Mesenteric fat pad (tissue), 1 donor: Measurements from ENCODE around the gene GBP3. TPM values are rescaled to one million over a fixed set of nuclear protein-coding genes. Genes with fewer than 3 reads are reported as not detected.
"Not testable (repeated sequence)": the region's sequence is repeated elsewhere in the genome, so short reads cannot be mapped to it uniquely, and the experiment has no call there.

Experiments used
- DNase-seq: peaks from one replicate; pipeline ENCODE4 v3.0.0-alpha.2; 2020; ENCODE audit warnings: low spot score
- long read RNA-seq: library from polyadenylated mRNA; unstranded; transcript quantifications from one replicate; pipeline ENCODE4 v2.0.0, GENCODE V29; 2020
- total RNA-seq: library from RNA; stranded (reverse); fragmentation: NEBNext Ultra II Directional; extraction: Animal tissue kit (Norgen Biotek cat#: 25700); gene quantifications from one replicate; pipeline ENCODE4 v1.2.1, GENCODE V29; 2021
- donor health status: DM: yes; HTN: yes; CAD: no.

Gene GBP3
- total RNA-seq, result 10.3 TPM
- long read RNA-seq, transcript GBP3-202 (11 exons, 3,067 nt), result major isoform, 7 of 16 reads
- long read RNA-seq, partial matches to known transcripts, result 8 of 16 reads
- long read RNA-seq, other reads (novel, unspliced or antisense), result 0 of 16 reads

- no peak for DNase-seq
These were observed at the start of gene GBP3 for GRCh38 chr1:89022167-89022959. TSS of gene GBP3 (minus strand) at chr1:89022866. CDS start at chr1:89020721, 2,145 bp downstream.

- DNase-seq, result no peak
These were observed 47.8 kb upstream of the GBP3 start for GRCh38 chr1:89070509-89070908.

DNA sequence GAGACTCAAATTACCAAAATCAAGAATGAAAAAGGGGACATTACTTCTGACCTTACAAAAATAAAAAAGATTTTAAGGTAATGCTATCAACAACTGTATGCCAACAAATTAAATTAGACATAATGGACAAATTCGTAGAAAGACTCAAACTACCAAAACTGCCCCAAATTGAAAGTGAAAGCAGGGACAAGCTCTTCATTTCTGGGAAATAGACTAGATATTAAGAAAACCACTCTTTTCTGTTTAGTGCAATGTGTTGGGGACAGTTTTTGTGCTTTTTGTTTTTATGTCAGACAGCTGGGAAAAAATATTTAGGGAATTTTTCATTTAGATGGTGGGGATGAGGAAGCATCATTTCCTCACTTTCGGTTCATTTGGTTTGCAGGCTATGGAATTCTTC lies 47.3 kb upstream of the GBP3 start:
- DNase-seq, result no peak

DNA sequence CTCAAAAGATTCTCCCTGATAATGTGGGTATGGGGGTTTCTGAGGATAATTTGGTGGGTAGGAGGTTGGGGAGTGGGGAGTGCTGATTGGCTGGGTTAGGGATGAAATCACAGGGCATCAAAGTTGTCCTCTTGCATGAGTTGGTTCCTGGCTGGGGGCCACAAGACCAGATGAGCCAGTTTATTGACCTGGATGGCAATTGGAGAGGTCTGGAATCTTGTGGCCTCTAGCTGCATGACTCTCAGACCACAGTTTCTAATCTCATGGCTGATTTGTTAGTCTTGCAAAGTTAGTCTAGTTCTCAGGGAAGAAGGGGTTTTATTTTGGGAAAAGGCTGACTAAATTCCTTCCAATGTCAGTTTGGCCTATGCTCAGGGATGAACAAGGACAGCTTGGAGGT lies 45.6 kb upstream of the GBP3 start:
- no peak for DNase-seq

GRCh38 chr1:89065079-89065868 lies 42.6 kb upstream of the GBP3 start, which contains the start of gene GBP1:
TSS of gene GBP1 (minus strand) at chr1:89065208. CDS start at chr1:89063234, 1,974 bp downstream.
- no peak for DNase-seq

DNA sequence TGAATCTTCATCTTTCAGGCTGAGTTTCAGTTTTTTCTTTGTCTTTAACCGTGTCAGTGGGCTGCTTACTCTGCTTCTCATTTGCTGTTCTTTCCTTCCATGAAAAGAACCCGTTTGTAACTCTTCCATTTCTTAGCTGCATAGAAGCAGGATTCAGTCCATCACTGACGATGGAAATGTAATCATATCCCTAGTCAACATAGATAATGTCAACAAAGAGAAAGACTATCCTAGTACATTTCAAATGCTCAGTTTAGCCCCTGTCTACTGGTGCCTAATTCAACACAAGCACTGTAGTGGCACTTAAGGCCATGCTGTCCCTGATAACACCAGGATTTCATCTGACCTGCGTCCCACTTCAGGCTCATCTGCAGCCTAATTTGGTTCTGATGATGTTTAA lies 42.0 kb upstream of the GBP3 start:
- DNase-seq, result no peak

DNA sequence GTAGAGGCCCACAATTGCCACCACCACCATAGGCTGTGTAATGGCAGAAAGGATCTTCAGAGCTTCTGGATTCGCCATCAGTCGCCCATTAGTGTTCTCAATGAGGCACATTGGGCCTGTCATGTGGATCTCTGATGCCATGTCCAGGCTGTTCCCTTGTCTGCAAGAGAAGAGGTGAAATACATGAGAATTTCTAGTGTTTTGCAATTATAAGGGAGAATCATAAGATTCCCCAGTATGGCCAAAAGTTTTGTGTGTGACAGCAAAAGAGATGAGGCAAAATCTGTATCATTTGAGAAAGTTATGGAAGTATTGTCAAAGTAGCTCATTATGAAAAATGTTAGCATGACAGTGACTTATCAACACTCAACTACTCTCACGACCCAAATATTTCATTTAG lies 40.4 kb upstream of the GBP3 start:
- no peak for DNase-seq

DNA sequence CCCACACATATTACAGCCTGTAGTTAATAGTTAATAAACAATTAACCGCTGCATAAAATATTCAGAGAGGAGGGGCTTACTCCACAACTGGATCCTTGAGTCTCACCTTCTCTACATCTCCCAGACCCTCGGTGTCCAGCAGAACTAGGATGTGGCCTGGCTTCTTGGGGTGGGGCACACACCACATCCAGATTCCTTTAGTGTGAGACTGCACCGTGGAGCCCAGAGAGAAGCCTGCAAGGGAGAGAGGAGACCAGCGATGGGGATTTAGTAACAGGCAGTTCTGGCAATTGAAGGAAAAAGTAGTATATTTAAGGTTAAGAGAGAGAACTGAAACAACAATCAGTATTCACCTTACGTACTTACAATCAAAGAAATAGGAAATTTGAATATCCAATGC lies 37.4 kb upstream of the GBP3 start:
- DNase-seq, result no peak

DNA sequence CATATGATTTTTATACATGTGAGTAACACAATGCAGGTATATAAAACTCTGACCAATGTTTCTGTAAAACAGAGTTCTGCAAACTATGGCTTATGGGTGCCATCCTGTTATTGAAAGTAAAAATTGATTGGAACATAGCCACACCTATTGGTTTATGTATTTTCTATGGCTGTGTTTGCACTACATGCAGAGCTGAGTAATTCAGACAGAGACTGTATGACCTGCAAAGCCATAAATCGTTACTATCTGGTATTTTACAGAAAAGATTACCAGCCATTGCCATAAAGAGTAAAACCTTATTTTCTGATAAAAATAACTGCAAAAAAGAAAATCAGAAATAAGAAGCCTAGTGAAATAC lies 29.3 kb upstream of the GBP3 start:
- no peak for DNase-seq

- DNase-seq, result no peak
These were observed 28.8 kb upstream of the GBP3 start for GRCh38 chr1:89051300-89051954.

GRCh38 chr1:89050649-89051033 lies 28.0 kb upstream of the GBP3 start:
- DNase-seq, result no peak

DNA sequence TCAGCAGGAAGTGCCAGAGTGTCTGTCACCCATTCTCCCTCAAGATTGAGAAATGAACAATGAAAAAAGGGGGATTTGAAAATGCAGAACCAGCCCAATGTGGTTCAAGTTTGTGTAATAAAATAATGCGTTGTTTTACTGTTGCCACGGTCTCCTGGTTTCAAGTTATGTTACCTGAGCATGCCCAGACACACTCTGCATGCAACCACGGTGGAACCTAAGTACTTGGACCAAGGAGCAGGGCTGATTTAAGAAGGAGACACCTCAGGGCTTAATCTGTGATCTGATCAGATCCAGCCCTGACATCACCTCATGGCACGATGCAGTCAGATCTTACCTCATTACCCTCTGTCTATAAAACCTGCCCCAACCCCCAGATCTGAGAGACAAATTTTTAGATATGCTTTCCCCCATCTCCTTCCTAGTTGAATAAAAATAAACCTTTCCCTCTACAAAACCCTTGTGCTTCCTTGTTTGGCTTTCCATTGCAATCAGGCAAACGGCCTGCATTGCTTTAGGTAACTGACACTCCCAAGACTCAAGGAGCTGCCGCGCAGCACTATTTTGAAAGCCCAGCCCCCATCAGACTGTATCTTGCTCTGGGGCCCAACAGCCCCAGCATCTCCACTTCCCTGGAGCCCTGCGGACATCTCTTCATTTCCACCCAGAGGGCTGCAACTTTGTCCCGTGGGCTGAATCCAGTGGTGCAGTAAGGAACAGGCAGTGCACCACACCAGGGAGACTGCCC lies 27.4 kb upstream of the GBP3 start:
- not testable (repeated sequence) for DNase-seq

DNA sequence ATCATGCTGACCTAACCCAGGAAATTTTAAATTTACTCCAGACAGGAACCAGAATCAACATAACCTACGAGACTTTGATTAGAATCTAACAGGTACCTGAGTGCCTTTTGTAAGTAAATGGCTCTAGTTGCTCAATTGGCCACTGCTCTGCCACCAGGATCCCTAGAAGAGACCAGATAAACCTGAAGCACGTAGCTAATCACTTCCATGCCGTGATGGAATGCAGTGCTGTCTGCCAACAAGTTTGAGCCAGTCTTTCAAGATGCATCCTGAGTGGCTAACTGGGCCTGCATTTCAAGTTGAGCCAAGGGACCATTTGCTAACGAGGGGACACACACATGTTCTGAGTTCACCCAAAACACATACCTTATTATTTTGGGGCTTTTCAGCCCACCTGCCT lies 26.5 kb upstream of the GBP3 start:
- not testable (repeated sequence) for DNase-seq

DNA sequence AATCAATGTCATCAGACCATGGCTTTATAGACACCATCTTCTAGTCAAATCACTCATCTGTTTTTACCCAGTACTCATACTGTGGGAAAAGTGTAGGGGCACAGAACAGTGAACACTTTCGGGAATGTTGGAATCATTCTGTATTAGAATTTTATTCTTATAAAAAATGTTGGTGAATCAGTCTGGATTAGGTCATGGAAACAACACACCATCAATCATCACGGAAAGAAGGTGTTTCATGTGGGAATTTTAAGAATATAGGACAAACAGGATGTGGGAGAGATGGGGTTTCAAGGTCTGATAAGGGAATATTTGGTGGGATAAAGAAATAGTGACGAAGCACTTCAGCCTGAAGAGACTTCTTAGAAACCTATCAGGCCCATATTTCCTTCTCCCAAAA lies 25.1 kb upstream of the GBP3 start:
- no peak for DNase-seq

- not testable (repeated sequence) for DNase-seq
These were observed 23.9 kb upstream of the GBP3 start for GRCh38 chr1:89046318-89047183.

- DNase-seq, result no peak
These were observed 22.5 kb upstream of the GBP3 start for GRCh38 chr1:89044970-89045721.

GRCh38 chr1:89043940-89044339 lies 21.3 kb upstream of the GBP3 start:
- DNase-seq, result no peak

- no peak for DNase-seq
These were observed 19.8 kb upstream of the GBP3 start for GRCh38 chr1:89042491-89042890.

- DNase-seq, result no peak
These were observed 19.1 kb upstream of the GBP3 start for GRCh38 chr1:89041721-89042120.
